ENCODE data around the gene STAT3.

GRCh38 chr17:42389899-42390298 lies 1.7 kb upstream of the STAT3 start:
- TF ChIP-seq CTCF (IDR thresholded peaks at IDR 0.05) (no peak), POLR2AphosphoS5 (IDR thresholded peaks at IDR 0.05) (no peak), POLR2A (IDR thresholded peaks at IDR 0.05) (no peak), EP300 (IDR thresholded peaks at IDR 0.05) (no peak)

Data from stomach (tissue), 4 donors.